HL-60 (cell line): ENCODE measurements around the gene CORO1C.

ENCODE experiments used
- DNase-seq, 2 experiments: peaks; one replicate each; pipeline ENCODE4 v3.0.0-alpha.2; 2010 to 2020; ENCODE audit warnings: low read depth in 1 of 2, low spot score in 1 of 2
- H3K27ac ChIP-seq: fragments of 250-450 bp; sonication (Bioruptor Pico); replicated peaks from 2 replicates; pipeline ENCODE4 v1.5.1; 2020; ENCODE audit warnings: mild to moderate bottlenecking, moderate library complexity
- H3K27me3 ChIP-seq: fragments of 250-450 bp; sonication (Bioruptor Pico); 2 replicates; pipeline ENCODE4 v1.5.1; 2021; ENCODE audit warnings: mild to moderate bottlenecking, moderate library complexity; ENCODE audit not compliant: insufficient read depth, poor library complexity, severe bottlenecking
- H3K4me3 ChIP-seq: replicated peaks from 2 replicates; pipeline ENCODE4 v1.5.1; 2011; ENCODE audit warnings: mild to moderate bottlenecking, control low read depth, low read length; ENCODE audit not compliant: insufficient read depth
- CTCF ChIP-seq: IDR thresholded peaks from one replicate; pipeline ENCODE4 v1.5.1; 2011; ENCODE audit warnings: low read length, control low read depth, inconsistent platforms; ENCODE audit not compliant: insufficient read depth
- GABPA ChIP-seq: IDR thresholded peaks from 2 replicates; pipeline ENCODE4 v1.6.1; 2012; ENCODE audit warnings: low read depth
- POLR2AphosphoS5 ChIP-seq: IDR thresholded peaks from 2 replicates; pipeline ENCODE4 v1.6.1; 2012; ENCODE audit warnings: low read depth
- REST ChIP-seq: IDR thresholded peaks from 2 replicates; pipeline ENCODE4 v1.6.1; 2012; ENCODE audit warnings: low read depth; ENCODE audit not compliant: insufficient replicate concordance
- SPI1 ChIP-seq: IDR thresholded peaks from 2 replicates; pipeline ENCODE4 v1.6.1; 2012; ENCODE audit warnings: low read depth, mild to moderate bottlenecking, borderline replicate concordance

CORO1C gene

GRCh38 chr12:108608616-108609015 lies 122.7 kb downstream of the CORO1C start:
- no peaks in the 10 kb centered on the region for H3K27me3 ChIP-seq
- no peak overlapping the region for H3K4me3 ChIP-seq
- TF ChIP-seq CTCF (no peak), REST (no peak), POLR2AphosphoS5 (no peak), SPI1 (no peak), GABPA (no peak)
- no peak for DNase-seq
- no peak overlapping the region for H3K27ac ChIP-seq

- Histone ChIP-seq H3K27ac (no peak overlapping the region), H3K4me3 (no peak overlapping the region), H3K27me3 (no peaks in the 10 kb centered on the region)
- TF ChIP-seq CTCF (no peak), POLR2AphosphoS5 (no peak), SPI1 (no peak)
- DNase-seq, result no peak
Measured at GRCh38 chr12:108607981-108608600, 123.2 kb downstream of the CORO1C start.

- no peak overlapping the region for H3K27ac ChIP-seq
- no peaks in the 10 kb centered on the region for H3K27me3 ChIP-seq
- no peak for TF ChIP-seq SPI1
- no peak for TF ChIP-seq REST
- no peak for TF ChIP-seq GABPA
- no peak for TF ChIP-seq CTCF
- TF ChIP-seq POLR2AphosphoS5, result no peak
- H3K4me3 ChIP-seq, result no peak overlapping the region
- no peak for DNase-seq
Measured at GRCh38 chr12:108606492-108606891, 124.8 kb downstream of the CORO1C start.
